Neural cell (in vitro differentiated cells): Measurements from ENCODE around the gene EDA2R. TPM values are rescaled to one million over a fixed set of nuclear protein-coding genes. Genes with fewer than 3 reads are reported as not detected.

Source experiments
- polyA plus RNA-seq: library from polyadenylated mRNA; depleted of rRNA; stranded (reverse); fragments of >200 nt; gene quantifications from 2 replicates; pipeline ENCODE4 v1.2.3, GENCODE V29; 2014
- small RNA-seq, 3 experiments: library from RNA; depleted of rRNA; stranded (forward); fragments of <200 nt; gene quantifications; one replicate each; pipeline ENCODE3, GENCODE V24; 2012

The EDA2R gene
- polyA plus RNA-seq, 1 donor from 2014 or later: 4.9 TPM

Small RNAs within 50 kb of the gene (small RNA-seq; reads per million reads assigned to genes)
- 0 reads per million in 3 experiments for gene RNU6-394P
